ENCODE results near the gene PKIB.

DNA sequence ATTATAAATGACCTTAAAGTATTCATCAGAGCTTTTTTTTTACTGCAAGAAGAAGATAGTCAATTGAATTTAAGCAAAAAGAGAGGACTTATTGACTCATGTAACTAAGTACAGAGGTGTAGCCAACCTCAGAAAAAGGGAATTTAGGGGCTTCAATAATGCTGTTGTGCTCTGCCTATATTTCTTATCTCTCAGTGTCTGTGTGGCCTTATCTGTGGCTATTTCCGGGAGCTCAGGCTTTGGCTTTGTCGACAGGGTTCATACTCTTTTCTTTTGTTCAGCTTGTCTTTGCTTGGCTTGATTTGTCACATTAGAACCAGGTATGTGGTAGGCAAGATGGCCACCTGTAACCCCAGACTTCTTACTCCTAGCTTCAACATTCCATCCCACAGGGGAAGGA is 130.7 kb downstream of the PKIB start:
- TF ChIP-seq POLR2A (IDR thresholded peaks at IDR 0.05; ENCODE audit: low read depth, low read length) (no peak), POLR2AphosphoS5 (IDR thresholded peaks at IDR 0.05; ENCODE audit: low read depth, low read length) (no peak), SPI1 (IDR thresholded peaks at IDR 0.05; ENCODE audit: low read depth, low read length) (no peak)

Measured in GM12891 (cell line).